K562 (cell line): ENCODE results near the gene CD320. TPM values are rescaled to one million over a fixed set of nuclear protein-coding genes. Genes with fewer than 3 reads are reported as not detected.

Experiments used
- CAMTA2 ChIP-seq: fragments of 250-450 bp; sonication (Bioruptor Pico); conservative IDR thresholded peaks from 2 replicates; pipeline ENCODE4 v1.5.1; 2022
- CHD4 ChIP-seq: fragments of 200-600 bp; sonication (generic); IDR thresholded peaks from 3 replicates; pipeline ENCODE4 v1.6.1; 2012; ENCODE audit warnings: low read depth, mild to moderate bottlenecking, mixed read lengths, low read length, inconsistent platforms; ENCODE audit not compliant: insufficient read depth, insufficient replicate concordance, poor library complexity, severe bottlenecking
- FOXA1 ChIP-seq: fragments of 450-650 bp; IDR thresholded peaks from 2 replicates; pipeline ENCODE4 v1.6.1; 2016; ENCODE audit warnings: mild to moderate bottlenecking, borderline replicate concordance
- GABPB1 ChIP-seq: sonication (generic); formaldehyde crosslinking; IDR thresholded peaks from 2 replicates; pipeline ENCODE4 v1.8.0; 2022; ENCODE audit warnings: mild to moderate bottlenecking, missing genetic modification reagents
- POLR2A ChIP-seq: fragments of 450-650 bp; conservative IDR thresholded peaks from 2 replicates; pipeline ENCODE4 v1.6.1; 2016
- PTTG1 ChIP-seq: fragments of 450-650 bp; IDR thresholded peaks from 2 replicates; pipeline ENCODE4 v1.6.1; 2016; ENCODE audit warnings: low read depth, mild to moderate bottlenecking, missing genetic modification characterization, missing compliant biosample characterization
- ZNF764 ChIP-seq: fragments of 250-450 bp; sonication (Bioruptor Pico); IDR thresholded peaks from 2 replicates; pipeline ENCODE4 v1.4.0; 2020; ENCODE audit warnings: low read depth, mild to moderate bottlenecking, moderate library complexity
- polyA plus RNA-seq, 8 experiments: library from polyadenylated mRNA; depleted of rRNA in 4 of 8; stranded (reverse) in 5 of 8; unstranded in 3 of 8; fragments of >200 nt; fragmentation: Nextera tagmentation in 2 of 8; fragmentation: Illumina TruSeq in 1 of 8; extraction: Ambion mirVana in 2 of 8; extraction: Trizol in 1 of 8; gene quantifications; 2 replicates each; pipeline versions ENCODE4 v1.2.1 to v1.2.3, GENCODE V29; 2011 to 2014; ENCODE audit warnings: inconsistent platforms in 1 of 8, missing spikeins in 1 of 8
- total RNA-seq, 7 experiments: library from RNA; depleted of rRNA in 6 of 7; stranded (reverse); fragments of >200 nt in 6 of 7; fragmentation: Illumina TruSeq in 2 of 7; extraction: Trizol in 2 of 7; gene quantifications; 2 replicates each; pipeline versions ENCODE4 v1.2.1 to v1.2.3, GENCODE V29; 2011 to 2021; ENCODE audit warnings: low replicate concordance in 1 of 7
- TF ChIP-seq, protein P1 (sequence below), 3 experiments: fragments of 200-800 bp in 1 of 3; fragments of 250-450 bp in 1 of 3; fragments of 450-650 bp in 1 of 3; sonication (Bioruptor Pico) in 1 of 3; sonication (Bioruptor generic) in 1 of 3; formaldehyde crosslinking in 1 of 3; IDR thresholded peaks; 2 replicates each; pipeline versions ENCODE4 v1.6.1 to v1.8.0; 2016 to 2022; ENCODE audit warnings: mild to moderate bottlenecking in 2 of 3, missing genetic modification characterization in 2 of 3, missing compliant biosample characterization in 1 of 3, moderate library complexity in 1 of 3

Gene CD320
- total and polyA plus RNA-seq, 9 of the 15 experiments (the other 6 are each of a cell fraction or from before 2014, with no cell fraction given): 0.45 to 94.5 (median 34.4) TPM

DNA sequence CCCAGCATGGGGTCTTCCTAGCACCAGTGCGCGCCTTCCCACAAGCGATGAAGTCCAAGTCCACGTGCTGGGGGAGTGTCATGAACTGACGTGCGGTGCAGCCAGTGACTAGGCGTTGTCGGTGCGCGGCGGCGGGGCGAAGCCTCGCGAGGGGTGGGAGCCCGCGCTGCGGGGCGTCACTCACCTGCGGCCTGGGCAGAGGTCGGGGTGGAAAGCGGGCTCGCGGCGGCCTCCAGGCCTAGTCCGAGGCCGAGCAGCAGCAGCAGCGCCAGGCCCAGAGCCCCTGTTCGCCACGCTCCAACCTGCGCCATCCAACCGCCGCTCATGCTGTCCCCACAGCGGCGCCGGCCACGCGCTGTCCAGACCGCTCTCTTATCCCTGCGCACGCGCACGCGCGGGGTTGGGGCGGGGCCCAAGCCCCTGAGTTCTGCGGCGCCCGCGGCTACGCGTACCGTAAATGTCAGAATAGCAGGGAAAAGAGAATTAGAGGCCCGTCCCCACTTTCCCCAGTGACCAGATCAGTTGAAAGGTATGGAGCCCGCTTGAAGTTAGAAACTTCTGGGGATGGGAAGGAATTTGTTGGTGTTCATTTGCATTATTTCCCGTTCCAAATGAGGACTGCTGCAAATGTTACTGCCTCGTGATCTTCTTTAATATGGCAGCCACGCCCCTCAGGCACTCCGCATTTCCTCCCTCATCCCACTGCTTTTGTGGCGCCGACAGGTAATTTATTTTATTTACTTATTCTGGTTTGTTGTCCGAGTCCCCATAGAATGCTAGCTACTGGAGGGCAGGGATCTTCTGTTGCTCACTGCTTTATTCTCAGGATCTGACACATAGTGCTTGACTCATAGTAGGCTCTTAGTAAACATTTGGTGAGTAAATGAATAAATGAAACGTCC lies at the start of gene CD320 (continued):
- TF ChIP-seq ZNF764 (CRISPR knock-in tag): no peak
- TF ChIP-seq PTTG1 (tag): no peak
- TF ChIP-seq FOXA1: no peak
- no peak for TF ChIP-seq CAMTA2 (CRISPR knock-in tag)
- TF ChIP-seq POLR2A: peak; percentile 90
- no peak for TF ChIP-seq CHD4
- TF ChIP-seq GABPB1 (CRISPR knock-in tag): peak; percentile 78
- TF ChIP-seq, protein P1, sequence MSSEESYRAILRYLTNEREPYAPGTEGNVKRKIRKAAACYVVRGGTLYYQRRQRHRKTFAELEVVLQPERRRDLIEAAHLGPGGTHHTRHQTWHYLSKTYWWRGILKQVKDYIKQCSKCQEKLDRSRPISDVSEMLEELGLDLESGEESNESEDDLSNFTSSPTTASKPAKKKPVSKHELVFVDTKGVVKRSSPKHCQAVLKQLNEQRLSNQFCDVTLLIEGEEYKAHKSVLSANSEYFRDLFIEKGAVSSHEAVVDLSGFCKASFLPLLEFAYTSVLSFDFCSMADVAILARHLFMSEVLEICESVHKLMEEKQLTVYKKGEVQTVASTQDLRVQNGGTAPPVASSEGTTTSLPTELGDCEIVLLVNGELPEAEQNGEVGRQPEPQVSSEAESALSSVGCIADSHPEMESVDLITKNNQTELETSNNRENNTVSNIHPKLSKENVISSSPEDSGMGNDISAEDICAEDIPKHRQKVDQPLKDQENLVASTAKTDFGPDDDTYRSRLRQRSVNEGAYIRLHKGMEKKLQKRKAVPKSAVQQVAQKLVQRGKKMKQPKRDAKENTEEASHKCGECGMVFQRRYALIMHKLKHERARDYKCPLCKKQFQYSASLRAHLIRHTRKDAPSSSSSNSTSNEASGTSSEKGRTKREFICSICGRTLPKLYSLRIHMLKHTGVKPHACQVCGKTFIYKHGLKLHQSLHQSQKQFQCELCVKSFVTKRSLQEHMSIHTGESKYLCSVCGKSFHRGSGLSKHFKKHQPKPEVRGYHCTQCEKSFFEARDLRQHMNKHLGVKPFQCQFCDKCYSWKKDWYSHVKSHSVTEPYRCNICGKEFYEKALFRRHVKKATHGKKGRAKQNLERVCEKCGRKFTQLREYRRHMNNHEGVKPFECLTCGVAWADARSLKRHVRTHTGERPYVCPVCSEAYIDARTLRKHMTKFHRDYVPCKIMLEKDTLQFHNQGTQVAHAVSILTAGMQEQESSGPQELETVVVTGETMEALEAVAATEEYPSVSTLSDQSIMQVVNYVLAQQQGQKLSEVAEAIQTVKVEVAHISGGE (CRISPR knock-in tag; IDR thresholded peaks at IDR 0.05): peak in 1 of 3 experiments; percentile 49; a peak in 1 of 6 replicates
